ENCODE data around the gene ZBTB17.

- TF ChIP-seq POLR2AphosphoS5 (IDR thresholded peaks at IDR 0.05; ENCODE audit: insufficient read depth in 1 of 2, low read depth in 1 of 2) (peak in 1 of 2 donors; percentile 76), CTCF (IDR thresholded peaks at IDR 0.05) (no peak), POLR2A (IDR thresholded peaks at IDR 0.05) (no peak)
These were observed 37.5 kb upstream of the ZBTB17 start for GRCh38 chr1:16013220-16013907.
